ENCODE data around the gene DPP10. TPM values are rescaled to one million over a fixed set of nuclear protein-coding genes. Genes with fewer than 3 reads are reported as not detected.

The DPP10 gene
- total RNA-seq, 4 donors from 2014 or later: 0.09 to 4.0 (median 0.38) TPM; not detected in 1

DNA sequence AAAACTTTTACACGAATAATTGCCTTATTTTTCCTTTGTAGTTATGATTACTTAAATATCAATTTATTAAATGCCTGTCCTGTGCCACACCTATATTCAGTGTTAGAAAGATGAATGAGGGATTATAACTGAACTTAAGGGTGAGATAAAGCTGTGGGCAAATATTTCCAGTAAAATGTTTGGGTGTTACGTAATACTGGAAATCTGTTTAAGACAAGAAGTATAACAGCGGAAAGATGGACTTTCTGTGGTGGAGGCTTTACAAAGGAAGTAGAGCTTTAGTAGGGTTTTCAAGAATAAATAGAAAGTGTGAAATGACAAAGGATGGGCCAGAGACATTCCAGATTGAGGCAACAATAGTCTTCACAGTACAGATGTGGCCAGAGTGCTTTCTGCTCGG is 927.0 kb downstream of the DPP10 start:
- no peaks in the 10 kb centered on the region for H3K4me1 ChIP-seq
- no peak for DNase-seq
- no peaks in the 10 kb centered on the region for H3K36me3 ChIP-seq
- H3K9me3 ChIP-seq: peaks cover 0 to 6% (median 3%) of the 10 kb centered on the region in 3 donors
- no peak overlapping the region for H3K4me3 ChIP-seq
- H3K27ac ChIP-seq: no peak overlapping the region
- TF ChIP-seq, protein P1, sequence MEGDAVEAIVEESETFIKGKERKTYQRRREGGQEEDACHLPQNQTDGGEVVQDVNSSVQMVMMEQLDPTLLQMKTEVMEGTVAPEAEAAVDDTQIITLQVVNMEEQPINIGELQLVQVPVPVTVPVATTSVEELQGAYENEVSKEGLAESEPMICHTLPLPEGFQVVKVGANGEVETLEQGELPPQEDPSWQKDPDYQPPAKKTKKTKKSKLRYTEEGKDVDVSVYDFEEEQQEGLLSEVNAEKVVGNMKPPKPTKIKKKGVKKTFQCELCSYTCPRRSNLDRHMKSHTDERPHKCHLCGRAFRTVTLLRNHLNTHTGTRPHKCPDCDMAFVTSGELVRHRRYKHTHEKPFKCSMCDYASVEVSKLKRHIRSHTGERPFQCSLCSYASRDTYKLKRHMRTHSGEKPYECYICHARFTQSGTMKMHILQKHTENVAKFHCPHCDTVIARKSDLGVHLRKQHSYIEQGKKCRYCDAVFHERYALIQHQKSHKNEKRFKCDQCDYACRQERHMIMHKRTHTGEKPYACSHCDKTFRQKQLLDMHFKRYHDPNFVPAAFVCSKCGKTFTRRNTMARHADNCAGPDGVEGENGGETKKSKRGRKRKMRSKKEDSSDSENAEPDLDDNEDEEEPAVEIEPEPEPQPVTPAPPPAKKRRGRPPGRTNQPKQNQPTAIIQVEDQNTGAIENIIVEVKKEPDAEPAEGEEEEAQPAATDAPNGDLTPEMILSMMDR (IDR thresholded peaks at IDR 0.05): no peak
- TF ChIP-seq POLR2A (IDR thresholded peaks at IDR 0.05): no peak
- H3K27me3 ChIP-seq: no peaks in the 10 kb centered on the region
- 25 to 28% methylated on average over 4 of the region's 4 CpGs for WGBS, 2 donors
- intact Hi-C loops (cut with DNase I): no loop called here

DNA sequence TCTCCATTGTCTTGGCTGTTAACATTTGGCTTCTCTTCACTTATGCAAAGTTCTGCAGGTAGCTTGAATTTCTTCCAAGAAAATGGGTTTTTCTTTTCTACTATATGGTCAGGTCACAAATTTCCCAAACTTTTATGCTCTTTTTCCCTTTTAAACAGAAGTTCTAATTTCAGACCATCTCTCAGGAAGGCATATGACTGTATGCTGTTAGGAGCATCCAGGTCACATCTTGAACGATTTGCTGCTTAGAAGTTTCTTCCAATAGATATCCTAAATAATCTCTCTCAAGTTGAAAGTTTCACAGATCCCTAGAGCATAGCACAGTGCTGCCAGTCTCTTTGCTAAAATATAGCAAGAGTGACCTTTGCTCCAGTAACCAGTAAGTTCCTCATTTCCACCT is 932.5 kb downstream of the DPP10 start:
- Histone ChIP-seq H3K27me3 (no peaks in the 10 kb centered on the region), H3K9me3 (peaks cover 0 to 25% (median 21%) of the 10 kb centered on the region in 3 donors), H3K4me3 (no peak overlapping the region), H3K27ac (no peak overlapping the region), H3K36me3 (no peaks in the 10 kb centered on the region), H3K4me1 (no peaks in the 10 kb centered on the region)
- 75 to 79% methylated on average over 1 of the region's 1 CpG for WGBS, 2 donors
- DNase-seq: no peak
- intact Hi-C loops (cut with DNase I): no loop called here
- TF ChIP-seq POLR2A (IDR thresholded peaks at IDR 0.05): no peak
- TF ChIP-seq, protein P1 (IDR thresholded peaks at IDR 0.05): no peak

DNA sequence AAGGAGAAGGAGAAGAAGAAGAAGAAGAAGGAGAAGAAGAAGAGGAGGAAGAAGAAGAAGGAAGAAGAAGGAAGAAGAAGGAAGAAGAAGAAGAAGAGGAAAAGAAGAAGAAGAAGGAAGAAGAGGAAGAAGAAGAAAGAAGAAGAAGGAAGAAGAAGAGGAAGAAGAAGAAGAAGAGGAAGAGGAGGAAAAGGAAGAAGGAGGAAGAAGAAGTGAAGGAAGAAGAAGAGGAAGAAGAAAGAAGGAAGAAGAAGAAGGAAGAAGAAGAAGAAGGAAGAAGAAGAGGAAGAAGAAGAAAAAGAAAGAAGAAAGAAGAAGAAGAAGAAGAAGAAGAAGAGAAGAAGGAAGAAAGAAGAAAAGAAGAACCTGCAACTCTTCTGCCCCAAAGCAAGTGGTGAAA is 942.0 kb downstream of the DPP10 start:
- no peak overlapping the region for H3K4me3 ChIP-seq
- no peaks in the 10 kb centered on the region for H3K36me3 ChIP-seq
- no peak overlapping the region for H3K27ac ChIP-seq
- no peaks in the 10 kb centered on the region for H3K4me1 ChIP-seq
- no peaks in the 10 kb centered on the region for H3K27me3 ChIP-seq
- intact Hi-C loops (cut with DNase I): no loop called here
- TF ChIP-seq POLR2A (IDR thresholded peaks at IDR 0.05): no peak
- TF ChIP-seq, protein P1 (IDR thresholded peaks at IDR 0.05): no peak
- peaks cover 0 to 22% (median 9%) of the 10 kb centered on the region in 3 donors for H3K9me3 ChIP-seq
- no peak for DNase-seq

DNA sequence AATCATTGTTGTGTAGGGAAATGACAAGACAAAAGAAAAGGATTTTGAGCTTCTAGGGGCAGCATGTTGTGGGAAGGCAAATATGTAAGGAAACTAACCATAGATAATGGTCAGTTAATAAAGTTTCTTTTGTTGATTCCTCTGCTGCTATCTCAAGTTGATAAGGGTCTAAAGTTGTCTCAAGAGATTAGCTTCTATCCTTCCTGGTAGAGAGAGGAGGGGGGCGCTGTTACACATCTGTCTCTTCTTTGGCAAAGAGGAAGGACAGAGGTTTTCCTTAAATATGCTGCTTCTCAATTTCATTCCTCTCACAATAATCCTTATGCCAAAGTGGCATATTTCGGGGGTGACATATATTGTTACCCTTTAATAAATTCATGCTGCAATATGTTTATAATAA is 944.0 kb downstream of the DPP10 start:
- H3K9me3 ChIP-seq: peaks cover 0 to 22% (median 9%) of the 10 kb centered on the region in 3 donors
- intact Hi-C loops (cut with DNase I): no loop called here
- WGBS, 2 donors: 50 to 54% methylated on average over 2 of the region's 2 CpGs

DNA sequence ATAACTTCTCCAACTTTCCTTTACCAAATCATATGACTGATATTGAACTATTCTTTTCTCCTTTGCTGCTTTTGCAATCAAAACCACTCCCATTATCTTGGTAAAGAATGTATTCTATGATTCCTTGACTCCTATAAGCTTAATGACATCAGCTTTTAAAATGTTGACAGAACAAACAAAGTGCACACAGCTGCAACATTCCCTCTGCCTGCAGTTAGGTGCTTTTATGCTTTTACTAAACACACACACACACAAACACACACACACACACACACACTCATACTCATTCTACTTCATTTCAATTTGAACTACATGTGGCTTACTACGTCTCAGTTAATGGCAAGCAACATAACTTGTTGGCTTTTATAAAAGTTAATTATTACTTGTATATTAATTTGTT is 946.6 kb downstream of the DPP10 start:
- WGBS, 2 donors: 54 to 63% methylated on average over 1 of the region's 1 CpG
- Histone ChIP-seq H3K27ac (no peak overlapping the region), H3K27me3 (no peaks in the 10 kb centered on the region), H3K4me3 (no peak overlapping the region), H3K9me3 (peaks cover 0 to 7% (median 0%) of the 10 kb centered on the region in 3 donors), H3K36me3 (no peaks in the 10 kb centered on the region), H3K4me1 (no peaks in the 10 kb centered on the region)
- DNase-seq: no peak
- TF ChIP-seq, protein P1 (IDR thresholded peaks at IDR 0.05): no peak
- TF ChIP-seq POLR2A (IDR thresholded peaks at IDR 0.05): no peak
- intact Hi-C loops (cut with DNase I): no loop called here

More for the DNA sequence above, 944.0 kb downstream of the DPP10 start:
- TF ChIP-seq POLR2A (IDR thresholded peaks at IDR 0.05): no peak
- TF ChIP-seq, protein P1 (IDR thresholded peaks at IDR 0.05): no peak
- H3K27ac ChIP-seq: no peak overlapping the region
- no peak for DNase-seq
- H3K4me3 ChIP-seq: no peak overlapping the region
- H3K36me3 ChIP-seq: no peaks in the 10 kb centered on the region
- H3K4me1 ChIP-seq: no peaks in the 10 kb centered on the region
- H3K27me3 ChIP-seq: no peaks in the 10 kb centered on the region

All from esophagus squamous epithelium (tissue), 5 donors.